AML-193 (cell line): Measurements from ENCODE around the gene DDX42.
"Not testable (repeated sequence)": the region's sequence is repeated elsewhere in the genome, so short reads cannot be mapped to it uniquely, and the experiment has no call there.

Experiments used
- DNase-seq, 2 experiments: peaks; one replicate each; lab custom pipeline; 2025; lab: John Stamatoyannopoulos, UW

Gene DDX42

GRCh38 chr17:63775420-63775819, 1.4 kb downstream of the DDX42 start:
- DNase-seq = no peak

DNA sequence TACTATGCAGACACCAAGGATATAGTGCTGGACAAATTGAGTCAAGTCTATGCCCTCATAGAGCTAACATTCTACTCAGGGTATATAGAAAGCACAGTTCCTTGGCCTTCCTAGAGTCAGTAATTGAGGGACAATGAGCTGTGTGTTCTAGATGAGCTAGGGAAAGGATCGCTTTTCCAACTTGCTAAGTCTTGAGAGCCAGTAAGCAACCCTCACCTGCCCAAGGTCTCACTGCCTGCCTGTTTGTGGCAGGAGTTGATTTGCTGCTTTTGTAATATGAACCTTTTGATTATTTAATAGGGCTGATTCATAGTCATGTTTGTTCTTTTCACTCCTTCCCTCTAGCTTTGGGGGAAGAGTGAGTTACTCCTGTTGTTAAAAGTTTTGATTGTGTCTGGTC, 6.5 kb downstream of the DDX42 start:
- DNase-seq = no peak

GRCh38 chr17:63780928-63781327, 7.0 kb downstream of the DDX42 start:
- DNase-seq = no peak

- DNase-seq = no peak
Measured at GRCh38 chr17:63783522-63783921, 9.6 kb downstream of the DDX42 start.

- DNase-seq = no peak
Measured at GRCh38 chr17:63785556-63785955, 11.6 kb downstream of the DDX42 start.

DNA sequence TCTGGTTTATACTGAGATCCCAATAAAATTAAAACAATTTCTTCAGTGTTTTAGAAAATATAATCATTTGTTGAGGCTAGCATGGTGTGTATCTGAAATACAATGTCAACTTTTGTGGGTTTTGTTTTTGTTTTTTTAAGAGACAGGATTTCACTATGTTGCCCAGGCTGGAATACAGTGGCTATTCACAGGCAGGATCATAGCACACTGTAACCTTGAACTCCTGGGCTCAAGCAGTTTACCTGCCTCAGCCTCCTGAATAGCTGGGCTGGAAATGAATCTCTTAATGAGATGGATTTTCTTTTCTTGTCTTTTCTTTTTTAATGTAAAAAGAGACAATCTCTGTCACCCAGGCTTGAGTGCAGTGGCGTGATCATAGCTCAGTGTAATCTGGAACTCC, 12.1 kb downstream of the DDX42 start:
- no peak for DNase-seq

GRCh38 chr17:63786971-63787711, 13.2 kb downstream of the DDX42 start:
- no peak for DNase-seq

DNA sequence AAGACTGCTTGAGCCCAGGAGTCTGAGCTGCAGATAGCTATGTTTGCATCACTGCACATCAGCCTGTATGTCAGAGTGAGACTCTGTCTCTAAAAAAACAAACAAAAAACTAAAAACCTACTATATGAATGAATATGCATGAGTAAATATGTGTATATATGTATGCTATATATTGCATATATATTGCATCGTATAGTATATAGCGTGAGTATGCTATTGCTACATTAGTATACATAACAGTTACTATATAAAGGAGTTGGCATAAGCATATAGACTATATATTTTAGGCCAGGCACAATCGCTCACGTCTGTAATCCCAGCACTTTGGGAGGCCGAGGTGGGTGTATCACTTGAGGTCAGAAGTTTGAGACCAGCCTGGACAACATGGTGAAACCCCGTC, 16.1 kb downstream of the DDX42 start:
- DNase-seq = no peak

GRCh38 chr17:63792055-63792729, 18.2 kb downstream of the DDX42 start:
- no peak for DNase-seq

- not testable (repeated sequence) for DNase-seq
Measured at GRCh38 chr17:63796375-63796774, 22.4 kb downstream of the DDX42 start.

DNA sequence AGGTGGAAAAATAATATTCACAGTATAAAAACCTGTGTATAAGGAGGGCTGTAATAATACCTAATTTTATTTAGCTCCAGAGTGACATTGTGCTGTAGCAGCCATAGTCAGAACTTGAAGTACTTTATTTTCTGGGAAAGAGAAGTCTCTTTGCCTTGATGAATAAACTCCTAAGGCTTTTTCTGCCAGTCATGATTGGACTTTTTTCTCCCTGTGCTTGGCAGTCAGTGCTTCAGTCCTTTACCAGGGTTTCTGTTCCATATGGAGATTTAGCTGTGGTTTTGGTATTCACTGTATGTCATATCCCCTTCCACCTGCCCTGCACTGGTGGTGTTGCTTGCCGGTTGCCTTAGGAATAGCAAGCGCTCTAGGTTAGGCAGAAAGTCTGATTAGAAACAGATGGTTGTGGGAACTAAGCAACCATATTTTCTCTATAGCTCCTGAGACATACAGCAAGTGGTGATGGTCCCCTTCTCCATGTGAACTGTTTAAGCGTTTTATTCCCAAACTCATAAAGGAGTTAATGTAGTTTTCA, 24.7 kb downstream of the DDX42 start:
- DNase-seq = no peak

DNA sequence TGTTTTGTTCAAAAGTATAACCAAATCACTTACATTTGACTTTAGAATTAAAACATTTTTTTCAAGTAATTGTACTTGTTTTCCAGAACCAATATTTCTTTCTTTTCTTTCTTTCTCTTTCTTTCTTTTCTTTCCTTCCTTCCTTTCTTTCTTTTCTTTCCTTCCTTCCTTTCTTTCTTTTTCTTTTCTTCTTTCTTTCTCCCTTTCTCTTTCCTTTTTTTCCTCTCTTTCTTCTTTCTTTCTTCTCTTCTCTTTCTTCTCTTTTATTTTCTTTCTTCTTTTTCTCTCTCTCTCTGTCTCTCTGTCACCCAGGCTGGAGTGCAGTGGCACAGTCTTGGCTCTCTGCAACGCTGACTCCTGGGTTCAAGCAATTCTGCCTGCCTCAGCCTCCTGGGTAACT, 26.8 kb downstream of the DDX42 start:
- DNase-seq = no peak

DNA sequence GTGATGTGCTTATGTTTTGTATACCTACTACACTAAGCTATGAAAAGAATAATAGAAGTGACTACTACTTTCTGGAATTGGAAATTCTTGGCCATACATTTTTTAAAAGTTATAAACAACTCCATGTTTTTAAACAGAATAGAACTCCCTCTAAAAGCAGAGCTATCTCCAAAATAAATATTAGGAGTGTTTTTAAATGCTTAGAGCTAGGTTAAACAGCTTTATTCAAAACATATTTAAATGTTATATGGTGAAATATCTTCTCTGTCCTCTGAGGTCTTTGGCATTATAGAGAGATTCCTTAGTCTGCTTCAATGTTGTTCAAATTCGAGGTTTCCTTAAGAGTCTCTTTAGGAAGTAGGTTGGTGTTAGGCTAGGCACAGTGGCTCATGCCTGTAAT, 30.4 kb downstream of the DDX42 start:
- DNase-seq = no peak

DNA sequence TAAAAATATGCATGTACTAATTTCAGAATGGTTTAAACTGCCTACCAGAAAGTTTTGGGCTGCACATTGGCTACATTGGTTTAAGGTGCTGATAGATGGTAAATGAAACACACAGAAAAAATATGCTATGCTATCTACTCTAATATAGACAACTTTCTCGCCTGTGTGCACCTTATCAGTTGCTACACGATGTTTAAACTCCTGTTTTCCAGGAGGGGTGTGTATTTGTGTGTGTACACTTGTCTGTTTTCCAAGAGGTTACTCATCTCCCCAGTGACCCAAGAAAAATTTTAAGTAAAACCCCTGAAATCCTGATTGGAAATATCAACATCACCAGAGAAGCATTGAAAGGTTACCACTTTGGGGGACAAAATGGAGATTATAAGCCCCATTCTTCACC, 31.6 kb downstream of the DDX42 start:
- DNase-seq = no peak

- no peak for DNase-seq
Measured at GRCh38 chr17:63809970-63810369, 36.0 kb downstream of the DDX42 start.

DNA sequence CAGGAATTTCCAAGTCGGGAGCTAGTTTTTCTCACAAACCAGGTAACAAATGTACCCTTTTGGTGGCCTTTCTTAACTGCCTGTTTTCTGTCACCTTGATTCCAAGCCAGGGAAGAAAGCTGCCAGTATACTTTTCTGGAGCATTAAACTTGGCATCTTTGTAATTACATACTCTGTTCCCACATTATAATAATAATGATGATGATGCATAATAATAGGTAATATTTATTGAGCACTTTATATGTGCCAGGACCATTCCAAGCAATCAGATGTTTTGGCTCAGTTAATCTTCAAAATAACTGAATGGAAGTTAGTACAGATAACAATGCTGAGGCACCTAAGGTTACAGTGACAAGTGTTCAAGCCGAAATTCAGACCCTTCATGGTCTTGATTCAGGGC, 42.2 kb downstream of the DDX42 start:
- no peak for DNase-seq

GRCh38 chr17:63816669-63817068, 42.7 kb downstream of the DDX42 start:
- no peak for DNase-seq

GRCh38 chr17:63817736-63818385, 43.9 kb downstream of the DDX42 start:
- no peak for DNase-seq

DNA sequence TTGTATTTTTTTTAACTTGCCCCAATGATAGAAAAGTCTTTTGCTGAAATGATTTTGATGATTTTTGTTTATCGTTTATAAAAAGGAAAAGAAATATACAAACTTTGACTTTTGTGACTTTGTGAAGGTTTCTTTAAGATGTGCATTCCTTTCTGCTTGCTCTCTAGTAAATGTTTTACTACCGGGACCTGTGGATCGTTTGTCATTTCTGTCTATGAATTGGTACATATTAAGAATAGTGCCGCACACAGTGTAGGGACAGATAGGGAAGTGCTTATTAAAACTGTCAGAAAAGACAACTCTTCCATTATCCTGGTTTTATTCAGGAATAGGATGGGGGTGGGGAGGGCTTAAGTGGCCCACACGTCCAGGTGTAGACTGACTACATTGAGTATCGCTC, 45.2 kb downstream of the DDX42 start:
- no peak for DNase-seq

DNA sequence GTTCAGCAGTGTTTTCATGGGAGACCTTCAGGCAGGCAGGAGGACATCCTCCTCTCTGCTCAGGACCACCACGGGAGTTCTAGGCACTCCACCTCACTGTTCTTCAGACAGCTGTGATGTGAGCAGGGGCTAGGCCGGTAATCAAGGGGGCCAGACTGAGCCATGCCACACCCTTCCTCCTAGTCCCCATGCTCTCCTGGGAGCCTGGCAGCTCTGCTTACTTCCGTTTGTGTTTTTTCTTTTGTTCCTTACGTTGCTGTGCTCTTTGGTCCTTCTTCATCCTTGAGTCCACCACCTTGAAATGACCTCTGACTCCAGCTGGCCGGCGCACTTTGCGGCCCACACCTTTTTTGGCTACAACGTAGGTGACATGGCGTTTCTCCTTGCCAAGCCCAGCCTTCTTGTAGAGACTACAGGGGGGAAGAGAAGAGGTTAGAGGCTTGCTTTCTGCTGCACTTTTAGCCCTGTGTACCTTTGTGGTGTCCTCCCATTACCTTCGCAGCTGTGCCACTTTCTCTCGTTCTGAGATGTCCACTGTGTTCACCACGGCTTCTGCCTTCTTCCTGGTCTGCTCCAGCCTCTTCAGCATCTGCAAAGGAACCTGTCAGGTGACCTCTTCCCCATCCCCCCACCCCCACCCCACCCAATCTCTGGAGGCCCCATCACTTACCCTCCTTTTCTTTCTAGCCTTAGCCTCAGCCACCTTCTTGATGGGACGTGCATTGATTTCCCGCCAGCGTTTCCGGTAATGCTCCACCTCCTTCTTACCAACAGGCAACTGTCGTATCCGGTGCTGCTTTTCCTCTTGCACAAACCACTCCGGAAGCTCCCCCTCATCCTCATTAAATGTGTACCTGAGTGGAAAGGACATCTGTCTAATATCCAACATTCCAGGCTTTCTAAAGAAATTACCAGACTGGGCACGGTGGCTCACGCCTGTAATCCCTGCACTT, 45.9 kb downstream of the DDX42 start:
- DNase-seq = no peak

DNA sequence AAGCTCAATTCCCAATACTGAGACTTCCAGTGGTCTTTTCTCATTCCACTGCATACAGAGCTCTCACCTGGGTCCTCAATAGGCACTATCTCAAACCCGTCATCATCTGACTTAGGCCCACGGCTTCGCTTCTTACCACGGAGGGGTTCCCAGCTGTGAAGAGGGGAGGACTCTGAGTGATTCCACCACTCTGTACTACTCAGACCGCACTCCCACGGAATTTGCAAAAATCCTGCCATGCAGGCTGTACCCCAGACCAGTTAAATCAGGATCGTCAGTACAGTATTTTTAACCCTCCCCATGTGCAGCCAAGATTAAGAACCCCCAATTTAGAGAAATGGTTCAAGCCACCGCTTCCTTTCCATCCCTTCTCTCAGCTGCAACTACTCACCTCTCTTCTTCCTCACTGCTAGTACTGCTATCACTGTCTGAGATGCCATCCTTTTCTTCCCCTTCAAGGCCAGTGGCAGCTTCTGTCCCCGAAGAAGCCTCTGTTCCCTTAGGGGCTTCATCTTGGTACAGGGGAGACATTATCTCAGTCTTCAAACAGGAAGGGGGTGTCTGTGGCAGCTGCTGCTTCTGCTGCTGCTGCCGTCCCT, 47.1 kb downstream of the DDX42 start:
- no peak for DNase-seq
